Gastrocnemius medialis (tissue), 4 donors: Measurements from ENCODE around the gene RFPL2.

ENCODE experiments used
- CTCF ChIP-seq, 5 experiments: fragments of 450-650 bp in 3 of 5; fragments of 200-600 bp in 2 of 5; sonication (generic) in 2 of 5; IDR thresholded peaks in 4 of 5; conservative IDR thresholded peaks in 1 of 5; 1 replicate in 4 of 5; 2 replicates in 1 of 5; pipeline ENCODE4 v1.5.1; 2016 to 2019; ENCODE audit warnings: antibody characterized with exemption in 5 of 5, mild to moderate bottlenecking in 3 of 5, moderate library complexity in 3 of 5
- POLR2A ChIP-seq, 2 donors: fragments of 450-650 bp; IDR thresholded peaks; one replicate each; pipeline ENCODE4 v1.6.1; 2017; ENCODE audit warnings: antibody characterized with exemption in 2 of 2, mild to moderate bottlenecking in 2 of 2, moderate library complexity in 2 of 2

DNA sequence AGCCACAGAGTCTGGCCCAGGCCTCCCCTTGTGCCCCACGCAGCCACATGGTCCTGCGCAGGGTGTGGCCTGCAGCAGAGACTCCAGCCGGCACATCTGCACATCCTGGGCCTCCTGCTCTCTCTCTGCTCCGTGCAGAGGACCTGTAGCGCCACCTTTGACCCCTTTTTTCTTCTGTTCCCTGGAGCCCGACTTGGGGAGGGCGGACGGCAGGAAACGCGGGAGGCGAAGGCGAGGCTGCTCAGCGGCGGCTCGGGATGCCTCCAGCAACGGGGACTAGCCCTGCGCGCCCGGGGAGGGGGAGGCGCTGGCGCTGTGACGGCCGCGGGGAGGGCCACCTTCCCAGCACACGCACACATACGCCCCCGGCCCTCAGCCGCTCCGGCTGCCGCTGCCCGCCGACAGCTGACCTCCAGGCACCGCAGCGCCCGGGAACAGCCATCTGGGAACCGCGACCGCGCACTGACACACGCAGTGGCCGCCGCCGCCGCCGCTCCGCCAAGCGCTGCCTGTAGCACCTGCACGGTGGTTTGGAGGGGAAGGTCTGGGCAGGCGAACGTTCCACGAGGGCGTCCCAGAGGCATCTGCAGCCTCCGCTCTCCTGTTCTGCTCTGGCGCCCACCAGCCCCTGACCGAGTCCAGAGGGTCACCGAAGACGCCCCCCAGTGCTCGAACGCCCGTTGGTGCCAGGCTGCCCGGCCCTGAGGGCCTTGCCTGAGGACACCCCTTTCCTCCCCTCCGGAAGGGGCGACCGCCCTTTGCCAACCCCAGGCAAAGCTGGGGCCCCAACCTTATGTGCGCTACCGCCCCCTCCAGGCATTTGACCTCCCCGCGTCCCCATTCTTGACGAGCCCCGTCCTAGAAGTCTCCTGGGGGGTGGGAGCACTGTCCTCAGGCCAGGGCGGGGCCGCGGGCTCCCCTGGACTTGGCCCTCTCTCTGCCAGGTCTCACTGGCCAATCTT, 28.9 kb downstream of the RFPL2 start:
- TF ChIP-seq CTCF (IDR thresholded peaks at IDR 0.05 in 4 of 5, conservative IDR thresholded peaks at IDR 0.05 in 1 of 5), result no peak
- TF ChIP-seq POLR2A (IDR thresholded peaks at IDR 0.05), result no peak
